Medulla oblongata (tissue), 1 donor: ENCODE results near the gene AMBRA1.
A peak's percentile ranks its signal among the peaks of the same experiment; 100 is the strongest.

Source experiments
- DNase-seq: peaks from one replicate; pipeline ENCODE4 v3.0.0-alpha.2; 2015; ENCODE audit errors: extremely low spot score

AMBRA1 gene

GRCh38 chr11:46577058-46577457 is 16.8 kb downstream of the AMBRA1 start:
- DNase-seq, result no peak

- no peak for DNase-seq
Measured at GRCh38 chr11:46574656-46575055, 19.2 kb downstream of the AMBRA1 start.

- DNase-seq, result no peak
Measured at GRCh38 chr11:46570790-46571398, 22.9 kb downstream of the AMBRA1 start.

- no peak for DNase-seq
Measured at GRCh38 chr11:46565232-46565840, 28.5 kb downstream of the AMBRA1 start.

- no peak for DNase-seq
Measured at GRCh38 chr11:46564459-46564858, 29.4 kb downstream of the AMBRA1 start.

GRCh38 chr11:46562527-46562926 is 31.3 kb downstream of the AMBRA1 start:
- DNase-seq, result no peak

GRCh38 chr11:46560300-46560991 is 33.4 kb downstream of the AMBRA1 start:
- DNase-seq, result peak; percentile 57

- DNase-seq, result no peak
Measured at GRCh38 chr11:46559815-46560214, 34.0 kb downstream of the AMBRA1 start.

GRCh38 chr11:46557684-46558151 is 36.1 kb downstream of the AMBRA1 start:
- no peak for DNase-seq

GRCh38 chr11:46555267-46556054 is 38.4 kb downstream of the AMBRA1 start:
- no peak for DNase-seq

GRCh38 chr11:46554213-46555147 is 39.3 kb downstream of the AMBRA1 start:
- DNase-seq, result peak; percentile 33

GRCh38 chr11:46553814-46554212 is 40.0 kb downstream of the AMBRA1 start:
- no peak for DNase-seq

- DNase-seq, result no peak
Measured at GRCh38 chr11:46551261-46551660, 42.6 kb downstream of the AMBRA1 start.

- DNase-seq, result no peak
Measured at GRCh38 chr11:46547579-46547978, 46.2 kb downstream of the AMBRA1 start.

- no peak for DNase-seq
Measured at GRCh38 chr11:46543564-46543963, 50.3 kb downstream of the AMBRA1 start.

GRCh38 chr11:46541593-46542371 is 52.0 kb downstream of the AMBRA1 start:
- DNase-seq, result peak; percentile 55

GRCh38 chr11:46540807-46541206 is 53.0 kb downstream of the AMBRA1 start:
- DNase-seq, result no peak

GRCh38 chr11:46537537-46538295 is 56.1 kb downstream of the AMBRA1 start:
- DNase-seq, result peak; percentile 87

- DNase-seq, result peak; percentile 42
Measured at GRCh38 chr11:46537121-46537520, 56.7 kb downstream of the AMBRA1 start.

- no peak for DNase-seq
Measured at GRCh38 chr11:46535688-46536087, 58.1 kb downstream of the AMBRA1 start.
